HepG2 (cell line): Measurements from ENCODE around the gene UGGT1. TPM values are rescaled to one million over a fixed set of nuclear protein-coding genes. Genes with fewer than 3 reads are reported as not detected.
A peak's percentile ranks its signal among the peaks of the same experiment; 100 is the strongest.

ENCODE experiments used
- BORCS8-MEF2B ChIP-seq: sonication (generic); formaldehyde crosslinking; IDR thresholded peaks from 2 replicates; pipeline ENCODE4 v1.8.0; 2022; ENCODE audit warnings: mild to moderate bottlenecking, missing genetic modification reagents
- CEBPG ChIP-seq: IDR thresholded peaks from 2 replicates; pipeline ENCODE4 v1.6.1; 2016
- DDIT3 ChIP-seq: sonication (generic); formaldehyde crosslinking; IDR thresholded peaks from 2 replicates; pipeline ENCODE4 v1.4.0; 2020; ENCODE audit warnings: mild to moderate bottlenecking, missing genetic modification reagents
- FUBP1 ChIP-seq: sonication (generic); formaldehyde crosslinking; IDR thresholded peaks from 2 replicates; pipeline ENCODE4 v1.5.1; 2020; ENCODE audit warnings: missing genetic modification reagents, mild to moderate bottlenecking, borderline replicate concordance
- GATAD1 ChIP-seq: IDR thresholded peaks from 2 replicates; pipeline ENCODE4 v1.6.1; 2016; ENCODE audit warnings: missing genetic modification reagents, missing compliant biosample characterization
- GTF3A ChIP-seq: sonication (generic); formaldehyde crosslinking; conservative IDR thresholded peaks from 2 replicates; pipeline ENCODE4 v1.4.0; 2020; ENCODE audit warnings: mild to moderate bottlenecking, missing genetic modification reagents
- HBP1 ChIP-seq: IDR thresholded peaks from 2 replicates; pipeline ENCODE4 v1.6.1; 2016; ENCODE audit warnings: low read depth, control low read depth
- JUNB ChIP-seq: sonication (generic); formaldehyde crosslinking; IDR thresholded peaks from 2 replicates; pipeline ENCODE4 v1.8.0; 2022; ENCODE audit warnings: missing genetic modification reagents, mild to moderate bottlenecking, borderline replicate concordance
- KDM2A ChIP-seq: sonication (generic); formaldehyde crosslinking; IDR thresholded peaks from 2 replicates; pipeline ENCODE4 v1.4.0; 2020; ENCODE audit warnings: low read depth, missing genetic modification reagents, borderline replicate concordance
- KLF6 ChIP-seq: IDR thresholded peaks from 2 replicates; pipeline ENCODE4 v1.8.0; 2016; ENCODE audit warnings: missing biosample characterization, missing genetic modification reagents
- NFE2L2 ChIP-seq: fragments of 150-350 bp; IDR thresholded peaks from 2 replicates; pipeline ENCODE4 v1.6.1; 2014; ENCODE audit warnings: low read length
- PHB2 ChIP-seq: fragments of 450-650 bp; IDR thresholded peaks from 2 replicates; pipeline ENCODE4 v1.6.1; 2018; ENCODE audit not compliant: partially characterized antibody
- SIN3B ChIP-seq: fragments of 150-350 bp; IDR thresholded peaks from 2 replicates; pipeline ENCODE4 v1.6.1; 2014; ENCODE audit warnings: low read length
- ZBTB3 ChIP-seq: sonication (generic); formaldehyde crosslinking; IDR thresholded peaks from 2 replicates; pipeline ENCODE4 v1.4.0; 2020; ENCODE audit warnings: low read depth, mild to moderate bottlenecking, moderate library complexity, missing genetic modification reagents, borderline replicate concordance
- ZNF615 ChIP-seq: sonication (generic); formaldehyde crosslinking; IDR thresholded peaks from 2 replicates; pipeline ENCODE4 v1.5.0; 2020; ENCODE audit warnings: mild to moderate bottlenecking, missing genetic modification reagents, borderline replicate concordance
- ZNF704 ChIP-seq: sonication (generic); formaldehyde crosslinking; IDR thresholded peaks from 2 replicates; pipeline ENCODE4 v1.8.1; 2023; ENCODE audit warnings: mild to moderate bottlenecking, inconsistent platforms, moderate library complexity, missing genetic modification reagents, borderline replicate concordance
- polyA plus RNA-seq, 8 experiments: library from polyadenylated mRNA; depleted of rRNA in 3 of 8; stranded (reverse) in 7 of 8; unstranded in 1 of 8; fragments of >200 nt; fragmentation: Illumina TruSeq in 4 of 8; extraction: Trizol in 4 of 8; gene quantifications; 2 replicates each; pipeline versions ENCODE4 v1.2.1 to v1.2.3, GENCODE V29; 2011 to 2016; ENCODE audit warnings: low read depth in 4 of 8, missing spikeins in 1 of 8, mixed read lengths in 1 of 8; ENCODE audit not compliant: insufficient read depth in 1 of 8
- total RNA-seq, 5 experiments: library from RNA; depleted of rRNA; stranded (reverse); fragments of >200 nt; fragmentation: Illumina TruSeq; extraction: Trizol; gene quantifications; 2 replicates each; pipeline ENCODE4 v1.2.3, GENCODE V29; 2016; ENCODE audit warnings: low read depth in 1 of 5
- TF ChIP-seq, protein P1 (sequence below): sonication (generic); formaldehyde crosslinking; IDR thresholded peaks from 2 replicates; pipeline ENCODE4 v1.5.1; 2020; ENCODE audit warnings: mild to moderate bottlenecking, missing genetic modification reagents, moderate library complexity
- TF ChIP-seq, protein P2 (sequence below): sonication (generic); formaldehyde crosslinking; IDR thresholded peaks from 2 replicates; pipeline ENCODE4 v1.5.0; 2020; ENCODE audit warnings: missing genetic modification reagents

UGGT1 gene
- total and polyA plus RNA-seq, 2 of the 13 experiments (the other 11 are each of a cell fraction or from before 2014, with no cell fraction given): 35.8 to 83.2 TPM

DNA sequence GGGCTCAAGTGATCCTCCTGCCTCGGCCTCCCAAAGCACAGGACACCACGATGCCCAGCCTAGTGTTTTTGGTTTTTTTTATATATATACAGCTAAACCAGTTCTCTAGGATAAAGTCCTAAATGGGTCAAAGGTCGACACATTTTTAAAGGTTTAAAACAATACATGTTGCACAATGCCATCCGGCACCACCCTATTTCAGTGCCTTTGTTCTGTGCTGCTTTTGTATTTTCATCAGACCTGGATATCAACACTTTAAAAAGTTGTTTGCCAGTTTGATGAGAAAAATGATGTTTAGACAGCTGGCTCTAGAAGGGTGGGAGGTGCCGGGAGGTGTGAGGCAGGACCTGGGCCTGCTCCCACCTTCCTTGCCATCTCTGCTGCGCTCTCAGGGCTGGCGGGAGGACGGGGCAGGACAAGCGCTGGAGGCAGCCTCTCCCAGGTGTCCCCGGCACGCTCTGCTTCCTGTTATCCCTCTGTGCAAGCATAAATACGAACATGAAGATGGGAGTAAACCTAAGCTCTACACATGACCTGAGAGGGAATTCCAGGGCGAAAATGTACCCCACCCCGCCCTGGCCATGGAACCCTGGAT is 124.0 kb downstream of the UGGT1 start (continued):
- TF ChIP-seq, protein P1, sequence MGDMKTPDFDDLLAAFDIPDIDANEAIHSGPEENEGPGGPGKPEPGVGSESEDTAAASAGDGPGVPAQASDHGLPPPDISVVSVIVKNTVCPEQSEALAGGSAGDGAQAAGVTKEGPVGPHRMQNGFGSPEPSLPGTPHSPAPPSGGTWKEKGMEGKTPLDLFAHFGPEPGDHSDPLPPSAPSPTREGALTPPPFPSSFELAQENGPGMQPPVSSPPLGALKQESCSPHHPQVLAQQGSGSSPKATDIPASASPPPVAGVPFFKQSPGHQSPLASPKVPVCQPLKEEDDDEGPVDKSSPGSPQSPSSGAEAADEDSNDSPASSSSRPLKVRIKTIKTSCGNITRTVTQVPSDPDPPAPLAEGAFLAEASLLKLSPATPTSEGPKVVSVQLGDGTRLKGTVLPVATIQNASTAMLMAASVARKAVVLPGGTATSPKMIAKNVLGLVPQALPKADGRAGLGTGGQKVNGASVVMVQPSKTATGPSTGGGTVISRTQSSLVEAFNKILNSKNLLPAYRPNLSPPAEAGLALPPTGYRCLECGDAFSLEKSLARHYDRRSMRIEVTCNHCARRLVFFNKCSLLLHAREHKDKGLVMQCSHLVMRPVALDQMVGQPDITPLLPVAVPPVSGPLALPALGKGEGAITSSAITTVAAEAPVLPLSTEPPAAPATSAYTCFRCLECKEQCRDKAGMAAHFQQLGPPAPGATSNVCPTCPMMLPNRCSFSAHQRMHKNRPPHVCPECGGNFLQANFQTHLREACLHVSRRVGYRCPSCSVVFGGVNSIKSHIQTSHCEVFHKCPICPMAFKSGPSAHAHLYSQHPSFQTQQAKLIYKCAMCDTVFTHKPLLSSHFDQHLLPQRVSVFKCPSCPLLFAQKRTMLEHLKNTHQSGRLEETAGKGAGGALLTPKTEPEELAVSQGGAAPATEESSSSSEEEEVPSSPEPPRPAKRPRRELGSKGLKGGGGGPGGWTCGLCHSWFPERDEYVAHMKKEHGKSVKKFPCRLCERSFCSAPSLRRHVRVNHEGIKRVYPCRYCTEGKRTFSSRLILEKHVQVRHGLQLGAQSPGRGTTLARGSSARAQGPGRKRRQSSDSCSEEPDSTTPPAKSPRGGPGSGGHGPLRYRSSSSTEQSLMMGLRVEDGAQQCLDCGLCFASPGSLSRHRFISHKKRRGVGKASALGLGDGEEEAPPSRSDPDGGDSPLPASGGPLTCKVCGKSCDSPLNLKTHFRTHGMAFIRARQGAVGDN: peak; percentile 18; the same call in 1 of the 2 replicates
- TF ChIP-seq GTF3A (CRISPR knock-in tag) (no peak), HBP1 (CRISPR knock-in tag) (no peak), KLF6 (no peak), FUBP1 (CRISPR knock-in tag) (no peak), NFE2L2 (no peak), DDIT3 (CRISPR knock-in tag) (no peak), ZBTB3 (CRISPR knock-in tag) (no peak), ZNF615 (CRISPR knock-in tag) (no peak), KDM2A (CRISPR knock-in tag) (no peak), PHB2 (no peak), SIN3B (no peak), JUNB (CRISPR knock-in tag) (no peak), GATAD1 (CRISPR knock-in tag) (no peak), CEBPG (CRISPR knock-in tag) (0 out of 2 replicates have a peak, but pooled peaks have one; percentile 10), BORCS8-MEF2B (CRISPR knock-in tag) (no peak), ZNF704 (CRISPR knock-in tag) (no peak)
- TF ChIP-seq, protein P2, sequence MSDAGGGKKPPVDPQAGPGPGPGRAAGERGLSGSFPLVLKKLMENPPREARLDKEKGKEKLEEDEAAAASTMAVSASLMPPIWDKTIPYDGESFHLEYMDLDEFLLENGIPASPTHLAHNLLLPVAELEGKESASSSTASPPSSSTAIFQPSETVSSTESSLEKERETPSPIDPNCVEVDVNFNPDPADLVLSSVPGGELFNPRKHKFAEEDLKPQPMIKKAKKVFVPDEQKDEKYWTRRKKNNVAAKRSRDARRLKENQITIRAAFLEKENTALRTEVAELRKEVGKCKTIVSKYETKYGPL (CRISPR knock-in tag): no peak
